K562 (cell line): ENCODE measurements around the gene CD164. TPM values are rescaled to one million over a fixed set of nuclear protein-coding genes. Genes with fewer than 3 reads are reported as not detected.
A peak's percentile ranks its signal among the peaks of the same experiment; 100 is the strongest.

Source experiments
- ATAC-seq: fragments of 200-7000 bp; cut with Tn5 transposase; 3 replicates; pipeline ENCODE4 v1.9.1; 2020; ENCODE audit warnings: moderate library complexity
- BruUV-seq: library from RNA; stranded (reverse); fragments of 400-500 nt; replicated peaks from 2 replicates; lab custom pipeline; 2021; lab: Mats Ljungman, UMichigan
- CTCF ChIA-PET: fragments of 300-600 bp; formaldehyde crosslinking; extraction: SDS; loops from one replicate; lab custom pipeline; 2021; ENCODE audit warnings: low intra/inter-chr PET ratio; lab: Yijun Ruan, JAX
- POLR2A ChIA-PET: fragments of 300-600, 350-650 bp; sonication (Branson Sonifier 250); formaldehyde crosslinking; extraction: SDS; loops from one replicate; lab custom pipeline; 2021; ENCODE audit warnings: antibody characterized with exemption, inconsistent platforms; lab: Yijun Ruan, JAX
- DNase-seq, 4 experiments: peaks; one replicate each; pipeline versions ENCODE4 v3.0.0 to v3.0.0-alpha.2; 2011 to 2018; ENCODE audit warnings: low spot score in 3 of 4, mixed read lengths in 3 of 4; ENCODE audit errors: extremely low read depth in 1 of 4
- FAIRE-seq: peaks from 2 replicates; lab custom pipeline; 2011; peaks lifted over from hg19 to GRCh38; lab: Jason Lieb, UNC
- H2AFZ ChIP-seq: 2 replicates; pipeline ENCODE4 v1.6.0; 2011; ENCODE audit warnings: low read depth, low read length, control low read depth, inconsistent platforms
- H3K27ac ChIP-seq: fragments of 200-600 bp; 3 replicates; pipeline ENCODE4 v1.8.0; 2011; ENCODE audit warnings: low read depth, mild to moderate bottlenecking, control low read depth, inconsistent platforms, low read length, moderate library complexity, mixed read lengths; ENCODE audit errors: extremely low read depth
- H3K27me3 ChIP-seq, 2 experiments: fragments of 300-600 bp in 1 of 2; 2 replicates in 1 of 2; 3 replicates in 1 of 2; pipeline versions ENCODE4 v1.6.0 to v1.8.0; 2011; ENCODE audit warnings: inconsistent platforms in 2 of 2, low read length in 2 of 2, mild to moderate bottlenecking in 1 of 2, mixed read lengths in 1 of 2, moderate library complexity in 1 of 2; ENCODE audit not compliant: control insufficient read depth in 2 of 2, insufficient read depth in 2 of 2
- H3K36me3 ChIP-seq: fragments of 300-600 bp; 3 replicates; pipeline ENCODE4 v1.8.0; 2011; ENCODE audit warnings: mild to moderate bottlenecking, low read length, inconsistent platforms; ENCODE audit not compliant: control insufficient read depth, insufficient read depth
- H3K4me1 ChIP-seq, 2 experiments: fragments of 200-600 bp in 1 of 2; replicated peaks in 1 of 2; 2 replicates in 1 of 2; 3 replicates in 1 of 2; pipeline versions ENCODE4 v1.5.1 to v1.8.0; 2011; ENCODE audit warnings: inconsistent platforms in 2 of 2, low read length in 2 of 2, mild to moderate bottlenecking in 1 of 2, mixed read lengths in 1 of 2, moderate library complexity in 1 of 2; ENCODE audit not compliant: control insufficient read depth in 2 of 2, insufficient read depth in 2 of 2
- H3K4me2 ChIP-seq: 2 replicates; pipeline ENCODE4 v1.6.1; 2011; ENCODE audit warnings: low read length, control low read depth, inconsistent platforms, mixed read lengths; ENCODE audit not compliant: insufficient read depth
- H3K4me3 ChIP-seq: fragments of 200-600 bp; sonication (generic), shearing (Covaris generic); 2 replicates; pipeline ENCODE4 v1.5.1; 2016; ENCODE audit warnings: control low read depth, inconsistent platforms
- H3K79me2 ChIP-seq: fragments of 200-600 bp; 3 replicates; pipeline ENCODE4 v1.8.0; 2011; ENCODE audit warnings: low read length, inconsistent platforms; ENCODE audit not compliant: control insufficient read depth, insufficient read depth
- H3K9ac ChIP-seq, 2 experiments: 2 replicates each; pipeline versions ENCODE4 v1.6.0 to v1.6.1; 2011; ENCODE audit warnings: low read depth in 2 of 2, low read length in 2 of 2, control low read depth in 1 of 2, inconsistent platforms in 1 of 2, mild to moderate bottlenecking in 1 of 2, mixed read lengths in 1 of 2; ENCODE audit not compliant: insufficient read depth in 1 of 2
- H3K9me1 ChIP-seq: one replicate; pipeline ENCODE4 v1.6.0; 2011; ENCODE audit warnings: inconsistent platforms, mild to moderate bottlenecking, low read length, moderate library complexity; ENCODE audit not compliant: control insufficient read depth, insufficient read depth
- H3K9me3 ChIP-seq: replicated peaks from 2 replicates; pipeline ENCODE4 v1.5.1; 2011; ENCODE audit warnings: low read depth, low read length, inconsistent platforms; ENCODE audit not compliant: control insufficient read depth, insufficient read depth
- H4K20me1 ChIP-seq: replicated peaks from 2 replicates; pipeline ENCODE4 v1.6.1; 2011; ENCODE audit warnings: low read length, inconsistent platforms, mixed read lengths; ENCODE audit not compliant: control insufficient read depth, insufficient read depth
- BCOR ChIP-seq: fragments of 450-650 bp; IDR thresholded peaks from 2 replicates; pipeline ENCODE4 v1.6.1; 2016
- BRF2 ChIP-seq: IDR thresholded peaks from 3 replicates; pipeline ENCODE4 v1.6.1; 2011; ENCODE audit warnings: borderline replicate concordance, mild to moderate bottlenecking; ENCODE audit not compliant: insufficient read length, insufficient read depth
- C11orf30 ChIP-seq: fragments of 450-650 bp; IDR thresholded peaks from 2 replicates; pipeline ENCODE4 v1.6.1; 2016; ENCODE audit warnings: low read depth, mild to moderate bottlenecking
- CC2D1A ChIP-seq: fragments of 450-650 bp; IDR thresholded peaks from 2 replicates; pipeline ENCODE4 v1.6.1; 2017; ENCODE audit warnings: mild to moderate bottlenecking
- POLR2B ChIP-seq: fragments of 450-650 bp; IDR thresholded peaks from 2 replicates; pipeline ENCODE4 v1.6.1; 2018; ENCODE audit warnings: low read depth; ENCODE audit not compliant: partially characterized antibody
- POLR2H ChIP-seq: IDR thresholded peaks from 2 replicates; pipeline ENCODE4 v1.6.1; 2016; ENCODE audit warnings: missing genetic modification characterization, low read depth, mild to moderate bottlenecking, control low read depth, missing compliant biosample characterization, moderate library complexity
- TAF15 ChIP-seq: fragments of 200-400 bp; formaldehyde crosslinking; IDR thresholded peaks from 2 replicates; pipeline ENCODE4 v1.6.1; 2017; ENCODE audit warnings: mild to moderate bottlenecking, low read depth, low read length, moderate library complexity
- TBL1XR1 ChIP-seq, 2 experiments: IDR thresholded peaks; 2 replicates each; pipeline ENCODE4 v1.6.1; 2012; ENCODE audit warnings: improper control_type of control experiment in 2 of 2, low read length in 2 of 2, mild to moderate bottlenecking in 1 of 2
- THRA ChIP-seq: fragments of 450-650 bp; IDR thresholded peaks from 2 replicates; pipeline ENCODE4 v1.6.1; 2017; ENCODE audit warnings: mild to moderate bottlenecking, moderate library complexity
- ZNF133 ChIP-seq: fragments of 250-450 bp; sonication (Bioruptor Pico); IDR thresholded peaks from 2 replicates; pipeline ENCODE4 v1.4.0; 2020; ENCODE audit warnings: mild to moderate bottlenecking
- ZNF224 ChIP-seq: sonication (generic); formaldehyde crosslinking; IDR thresholded peaks from 2 replicates; pipeline ENCODE4 v1.8.0; 2022; ENCODE audit warnings: mild to moderate bottlenecking, missing genetic modification reagents
- ZNF274 ChIP-seq: IDR thresholded peaks from 2 replicates; pipeline ENCODE4 v1.6.1; 2011; ENCODE audit warnings: low read depth, mild to moderate bottlenecking, low read length, moderate library complexity, borderline replicate concordance
- ZNF77 ChIP-seq: fragments of 250-450 bp; sonication (Bioruptor Pico); IDR thresholded peaks from 2 replicates; pipeline ENCODE4 v1.5.0; 2020
- ZNF830 ChIP-seq: fragments of 250-450 bp; sonication (Bioruptor Pico); IDR thresholded peaks from 2 replicates; pipeline ENCODE4 v1.5.0; 2021; ENCODE audit warnings: mild to moderate bottlenecking
- WGBS: fragments of 100-300 bp; shearing (Covaris generic); methylation state at CpG from one replicate; pipeline ENCODE4 v1.1.6; 2016; ENCODE audit warnings: low coverage, mixed read lengths; ENCODE audit not compliant: insufficient coverage; ENCODE audit errors: missing lambda C conversion rate; 5-methylcytosine and 5-hydroxymethylcytosine counted together
- in situ Hi-C: fragments of 300-500 bp; cut with MboI; formaldehyde crosslinking; loops from 4 replicates; pipeline ENCODE4 v1.15.0; 2018; ENCODE audit warnings: inconsistent platforms, mixed read lengths
- intact Hi-C: fragments of 100-400 bp; cut with micrococcal nuclease; formaldehyde crosslinking; loops from 2 replicates; pipeline ENCODE4 v1.14.2; 2022
- polyA plus RNA-seq, 8 experiments: library from polyadenylated mRNA; depleted of rRNA in 4 of 8; stranded (reverse) in 5 of 8; unstranded in 3 of 8; fragments of >200 nt; fragmentation: Nextera tagmentation in 2 of 8; fragmentation: Illumina TruSeq in 1 of 8; extraction: Ambion mirVana in 2 of 8; extraction: Trizol in 1 of 8; gene quantifications; 2 replicates each; pipeline versions ENCODE4 v1.2.1 to v1.2.3, GENCODE V29; 2011 to 2014; ENCODE audit warnings: inconsistent platforms in 1 of 8, missing spikeins in 1 of 8
- total RNA-seq, 7 experiments: library from RNA; depleted of rRNA in 6 of 7; stranded (reverse); fragments of >200 nt in 6 of 7; fragmentation: Illumina TruSeq in 2 of 7; extraction: Trizol in 2 of 7; gene quantifications; 2 replicates each; pipeline versions ENCODE4 v1.2.1 to v1.2.3, GENCODE V29; 2011 to 2021; ENCODE audit warnings: low replicate concordance in 1 of 7

The CD164 gene
- total and polyA plus RNA-seq, 9 of the 15 experiments (the other 6 are each of a cell fraction or from before 2014, with no cell fraction given): 79.5 to 317 (median 165) TPM

- no peak for TF ChIP-seq TAF15
- TF ChIP-seq, all 486 proteins: peak for 3
Measured at GRCh38 chr6:109370792-109371191, 11.5 kb downstream of the CD164 start (continued).

- Histone ChIP-seq H3K27me3 (no peaks in the 10 kb centered on the region), H3K4me2 (no peak overlapping the region), H3K9me1 (no peaks in the 10 kb centered on the region), H3K9ac (no peak overlapping the region), H3K9me3 (no peaks in the 10 kb centered on the region), H3K4me1 (peaks cover 0 to 18% of the 10 kb centered on the region in 2 experiments; a peak in 2 of 5 replicates), H2AFZ (no peak overlapping the region), H3K36me3 (peaks cover 99% of the 10 kb centered on the region), H3K27ac (no peak overlapping the region), H3K79me2 (peaks cover 85% of the 10 kb centered on the region), H3K4me3 (no peak overlapping the region), H4K20me1 (no peaks in the 10 kb centered on the region)
- ATAC-seq (no peak), DNase-seq (no peak), FAIRE-seq (no peak)
- no TSS peak for BruUV-seq
- ChIA-PET CTCF (no interaction called here), POLR2A (interaction anchor here (0.8 to 2.4 kb wide), 8 partner anchors 9 to 182 kb away, joined by 3 to 16 read pairs (median 6); partner anchors contain the start of genes CD164 and SMPD2)
- WGBS: 100% methylated on average over 1 of the region's 1 CpG
- intact Hi-C loops (no loop called here), in situ Hi-C loops (no loop called here)
- TF ChIP-seq CC2D1A (no peak), POLR2H (tag) (0 out of 2 replicates have a peak, but pooled peaks have one; percentile 42)
Measured at GRCh38 chr6:109370336-109370735, 11.9 kb downstream of the CD164 start.

- Histone ChIP-seq H3K4me1 (peaks cover 0 to 17% of the 10 kb centered on the region in 2 experiments; a peak in 2 of 5 replicates), H3K9me1 (no peaks in the 10 kb centered on the region), H3K36me3 (peaks cover 99% of the 10 kb centered on the region), H3K27me3 (no peaks in the 10 kb centered on the region), H2AFZ (no peak overlapping the region), H3K27ac (no peak overlapping the region), H3K4me2 (no peak overlapping the region), H3K79me2 (peaks cover 79% of the 10 kb centered on the region), H4K20me1 (no peaks in the 10 kb centered on the region), H3K4me3 (no peak overlapping the region), H3K9me3 (no peaks in the 10 kb centered on the region), H3K9ac (no peak overlapping the region)
- no TSS peak for BruUV-seq
- no peak for DNase-seq
- ATAC-seq: no peak
- ChIA-PET CTCF (no interaction called here), POLR2A (interaction anchor here (1.0 to 2.4 kb wide), 4 partner anchors 8 to 12 kb away, joined by 3 to 16 read pairs (median 9); partner anchors contain the start of gene CD164)
- no peak for FAIRE-seq
- WGBS: 94% methylated on average over 4 of the region's 4 CpGs
- in situ Hi-C loops (no loop called here), intact Hi-C loops (no loop called here)
- TF ChIP-seq ZNF274 (no peak), ZNF224 (CRISPR knock-in tag) (no peak), ZNF830 (CRISPR knock-in tag) (no peak), C11orf30 (peak; percentile 80), POLR2B (no peak), TBL1XR1 (IDR thresholded peaks at IDR 0.05; ENCODE audit: low read length in 2 of 2) (no peak), THRA (no peak), ZNF133 (CRISPR knock-in tag) (no peak), BRF2 (no peak), BCOR (no peak), ZNF77 (CRISPR knock-in tag) (no peak)
Measured at GRCh38 chr6:109369728-109370127, 12.5 kb downstream of the CD164 start.
